22Rv1 (cell line): ENCODE measurements around the gene AMN.

Experiments used
- CTCF ChIP-seq: fragments of 450-650 bp; IDR thresholded peaks from 2 replicates; pipeline ENCODE4 v1.5.1; 2017; ENCODE audit warnings: mild to moderate bottlenecking
- ZFX ChIP-seq: fragments of 450-650 bp; IDR thresholded peaks from 2 replicates; pipeline ENCODE4 v1.6.1; 2017; ENCODE audit warnings: antibody characterized with exemption, borderline replicate concordance

- TF ChIP-seq CTCF = no peak
- TF ChIP-seq ZFX = no peak
Observed at GRCh38 chr14:102965282-102965681, 42.8 kb downstream of the AMN start.
